ENCODE measurements around the gene DLL1. TPM values are rescaled to one million over a fixed set of nuclear protein-coding genes. Genes with fewer than 3 reads are reported as not detected.

DLL1 gene
- total and polyA plus RNA-seq, 3 donors from 2014 or later: 2.8 to 5.5 (median 4.6) TPM

DNA sequence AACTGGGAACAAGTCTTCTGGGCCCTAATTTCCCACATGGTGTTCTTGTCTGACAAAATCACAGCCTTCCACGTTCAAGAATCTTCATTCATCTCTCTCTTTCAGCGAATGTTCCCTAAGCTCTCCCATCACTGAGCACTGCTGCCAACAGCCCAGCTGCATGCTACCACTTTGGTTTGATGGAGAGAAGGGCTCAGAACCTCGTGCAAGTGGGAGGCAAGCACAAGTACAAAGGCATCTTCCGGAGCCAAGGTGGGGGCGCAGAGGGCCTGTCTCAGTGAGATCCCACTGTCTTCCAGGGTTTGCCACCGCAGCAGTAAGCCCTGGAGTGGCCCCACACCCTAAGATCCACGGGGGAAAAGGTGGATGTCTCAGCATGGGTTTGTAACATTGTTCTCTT is 17.2 kb downstream of the DLL1 start:
- WGBS, 2 donors: 71 to 72% methylated on average over 7 of the region's 7 CpGs
- no peak for DNase-seq
- H3K27me3 ChIP-seq: no peaks in the 10 kb centered on the region
- H3K9me3 ChIP-seq: no peaks in the 10 kb centered on the region
- H3K36me3 ChIP-seq (ENCODE audit: low read depth, missing control alignments): no peaks in the 10 kb centered on the region
- intact Hi-C loops (cut with DNase I; ENCODE audit: low total_unique reads): no loop called here
- H3K27ac ChIP-seq: no peak overlapping the region
- TF ChIP-seq CTCF (IDR thresholded peaks at IDR 0.05) (no peak), POLR2A (IDR thresholded peaks at IDR 0.05) (no peak)
- no peak overlapping the region for H3K4me3 ChIP-seq
- H3K4me1 ChIP-seq: peaks cover 8% of the 10 kb centered on the region

DNA sequence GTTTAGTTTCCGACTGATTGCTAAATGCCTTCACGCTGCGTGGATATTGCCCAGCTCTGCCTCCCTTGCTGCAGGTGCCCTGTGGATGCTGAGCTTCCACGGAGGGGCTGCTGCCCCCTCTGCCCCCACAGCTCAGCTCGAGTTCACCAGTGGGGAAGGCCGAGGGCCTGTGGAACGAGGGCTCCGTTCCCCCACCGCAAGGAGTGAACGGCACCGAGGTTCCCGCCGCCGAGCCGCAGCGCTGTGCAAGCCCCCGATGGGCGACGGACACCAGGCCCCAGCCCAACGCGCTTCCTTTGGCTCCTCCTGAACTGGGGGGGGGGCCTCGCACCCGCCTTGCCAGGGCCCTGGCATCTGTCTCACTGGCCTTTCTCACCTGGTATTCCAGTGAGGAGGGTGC is 17.7 kb downstream of the DLL1 start:
- intact Hi-C loops (cut with DNase I; ENCODE audit: low total_unique reads): no loop called here
- 95 to 98% methylated on average over 22 to 23 of the region's 23 CpGs for WGBS, 2 donors
- H3K27ac ChIP-seq: no peak overlapping the region

DNA sequence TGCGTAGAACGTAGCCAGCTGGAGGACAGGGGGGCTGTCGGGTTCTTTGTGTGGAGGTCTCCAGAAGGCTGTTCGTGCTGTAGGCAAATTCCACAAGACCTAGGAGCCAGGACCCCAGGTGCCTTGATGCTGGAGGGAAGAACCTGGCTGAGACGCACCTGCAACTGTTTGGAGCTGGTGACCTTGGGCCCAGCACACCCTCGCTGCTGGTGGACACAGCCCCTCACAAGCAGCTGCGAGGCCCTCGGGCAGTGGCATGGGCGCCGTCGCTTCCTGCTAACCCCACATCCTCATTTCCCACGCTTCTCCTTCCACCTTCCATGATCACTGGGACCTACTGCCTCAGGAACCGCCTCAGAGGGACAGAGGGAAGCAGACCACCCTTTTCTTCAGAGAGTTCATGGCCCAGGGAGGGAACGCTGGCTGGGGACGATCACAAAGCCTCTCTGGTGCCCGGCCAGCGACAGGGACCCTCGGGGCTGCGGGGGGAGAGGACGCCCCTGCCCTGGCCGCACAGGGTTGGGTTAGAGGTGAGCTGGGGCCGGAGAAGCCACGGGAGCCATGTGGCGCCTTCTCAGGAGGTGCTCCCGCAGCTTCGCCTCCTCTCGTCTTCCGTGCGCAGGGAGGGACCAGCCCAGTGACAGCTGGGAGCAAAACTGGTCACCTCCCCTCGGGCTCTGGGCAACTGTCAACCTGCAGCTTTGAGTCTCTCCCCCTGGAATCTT is 18.4 kb downstream of the DLL1 start:
- intact Hi-C loops (cut with DNase I; ENCODE audit: low total_unique reads): no loop called here
- DNase-seq: no peak
- no peaks in the 10 kb centered on the region for H3K9me3 ChIP-seq
- TF ChIP-seq POLR2A (IDR thresholded peaks at IDR 0.05): no peak
- TF ChIP-seq CTCF (IDR thresholded peaks at IDR 0.05): no peak
- no peak overlapping the region for H3K4me3 ChIP-seq
- peaks cover 8% of the 10 kb centered on the region for H3K4me1 ChIP-seq
- WGBS, 2 donors: 84 to 87% methylated on average over 18 to 30 of the region's 30 CpGs
- H3K27ac ChIP-seq: no peak overlapping the region
- H3K27me3 ChIP-seq: no peaks in the 10 kb centered on the region
- no peaks in the 10 kb centered on the region for H3K36me3 ChIP-seq (ENCODE audit: low read depth, missing control alignments)

More for the DNA sequence above, 17.7 kb downstream of the DLL1 start:
- no peaks in the 10 kb centered on the region for H3K27me3 ChIP-seq
- no peaks in the 10 kb centered on the region for H3K9me3 ChIP-seq
- H3K4me3 ChIP-seq: no peak overlapping the region
- peaks cover 8% of the 10 kb centered on the region for H3K4me1 ChIP-seq
- no peak for TF ChIP-seq CTCF (IDR thresholded peaks at IDR 0.05)
- no peak for TF ChIP-seq POLR2A (IDR thresholded peaks at IDR 0.05)
- DNase-seq: no peak
- H3K36me3 ChIP-seq (ENCODE audit: low read depth, missing control alignments): no peaks in the 10 kb centered on the region

GRCh38 chr6:170271771-170272314 is 19.0 kb downstream of the DLL1 start:
- WGBS, 2 donors: 84 to 90% methylated on average over 31 to 32 of the region's 32 CpGs
- Histone ChIP-seq H3K9me3 (no peaks in the 10 kb centered on the region), H3K27ac (no peak overlapping the region), H3K36me3 (ENCODE audit: low read depth, missing control alignments) (no peaks in the 10 kb centered on the region), H3K4me1 (peaks cover 8% of the 10 kb centered on the region), H3K4me3 (no peak overlapping the region), H3K27me3 (no peaks in the 10 kb centered on the region)
- no peak for DNase-seq
- TF ChIP-seq POLR2A (IDR thresholded peaks at IDR 0.05): no peak
- no peak for TF ChIP-seq CTCF (IDR thresholded peaks at IDR 0.05)
- intact Hi-C loops (cut with DNase I; ENCODE audit: low total_unique reads): no loop called here
